DOHH2 (cell line): ENCODE measurements around the gene PEX26.

ENCODE experiments used
- H3F3A ChIP-seq: fragments of 200-600 bp; sonication (generic), shearing (Covaris generic); 2 replicates; pipeline ENCODE4 v1.6.0; 2016; ENCODE audit warnings: antibody characterized with exemption, mild to moderate bottlenecking; ENCODE audit not compliant: control insufficient read depth, insufficient read depth
- H3K27ac ChIP-seq: fragments of 200-600 bp; sonication (generic); 2 replicates; pipeline ENCODE4 v1.5.1; 2014; ENCODE audit warnings: low read depth, mild to moderate bottlenecking, low read length, moderate library complexity
- H3K27me3 ChIP-seq: fragments of 200-600 bp; sonication (generic); 2 replicates; pipeline ENCODE4 v1.6.1; 2014; ENCODE audit warnings: mild to moderate bottlenecking, low read length, mixed read lengths; ENCODE audit not compliant: control insufficient read depth
- H3K36me3 ChIP-seq: fragments of 200-600 bp; sonication (generic); 2 replicates; pipeline ENCODE4 v1.6.1; 2014; ENCODE audit warnings: mild to moderate bottlenecking, low read length, moderate library complexity, mixed read lengths; ENCODE audit not compliant: control insufficient read depth
- H3K4me1 ChIP-seq: fragments of 200-600 bp; sonication (generic); 2 replicates; pipeline ENCODE4 v1.6.1; 2014; ENCODE audit warnings: mild to moderate bottlenecking, low read length, mixed read lengths; ENCODE audit not compliant: control insufficient read depth
- H3K4me2 ChIP-seq: fragments of 200-600 bp; sonication (generic); 2 replicates; pipeline ENCODE4 v1.6.0; 2014; ENCODE audit warnings: mild to moderate bottlenecking, low read length, moderate library complexity
- H3K4me3 ChIP-seq: fragments of 200-600 bp; sonication (generic); 2 replicates; pipeline ENCODE4 v1.5.1; 2014; ENCODE audit warnings: mild to moderate bottlenecking, low read length, mixed read lengths
- H3K79me2 ChIP-seq: fragments of 200-600 bp; sonication (generic); 2 replicates; pipeline ENCODE4 v1.6.1; 2014; ENCODE audit warnings: mild to moderate bottlenecking, low read length, mixed read lengths; ENCODE audit not compliant: control insufficient read depth
- H3K9me2 ChIP-seq: fragments of 200-600 bp; sonication (generic); replicated peaks from 2 replicates; pipeline ENCODE4 v1.6.1; 2014; ENCODE audit warnings: mild to moderate bottlenecking, low read length, mixed read lengths; ENCODE audit not compliant: control insufficient read depth
- H3K9me3 ChIP-seq: fragments of 200-600 bp; sonication (generic); 2 replicates; pipeline ENCODE4 v1.6.1; 2014; ENCODE audit warnings: antibody characterized with exemption, low read length, mixed read lengths; ENCODE audit not compliant: control insufficient read depth, insufficient read depth
- H4K20me1 ChIP-seq: fragments of 200-600 bp; sonication (generic); 2 replicates; pipeline ENCODE4 v1.6.0; 2014; ENCODE audit warnings: low read depth, mild to moderate bottlenecking, antibody characterized with exemption, low read length, moderate library complexity; ENCODE audit not compliant: control insufficient read depth, insufficient read depth
- EZH2phosphoT487 ChIP-seq: fragments of 200-600 bp; sonication (generic); IDR thresholded peaks from 2 replicates; pipeline ENCODE4 v1.6.1; 2017; ENCODE audit warnings: borderline replicate concordance, mild to moderate bottlenecking, antibody characterized with exemption, low read length, moderate library complexity, mixed read lengths
- TF ChIP-seq, protein P1 (sequence below): fragments of 200-600 bp; sonication (generic); IDR thresholded peaks from one replicate; pipeline ENCODE4 v1.5.1; 2014; ENCODE audit warnings: antibody characterized with exemption, mild to moderate bottlenecking, low read depth, low read length; ENCODE audit not compliant: poor library complexity, severe bottlenecking

Gene PEX26

DNA sequence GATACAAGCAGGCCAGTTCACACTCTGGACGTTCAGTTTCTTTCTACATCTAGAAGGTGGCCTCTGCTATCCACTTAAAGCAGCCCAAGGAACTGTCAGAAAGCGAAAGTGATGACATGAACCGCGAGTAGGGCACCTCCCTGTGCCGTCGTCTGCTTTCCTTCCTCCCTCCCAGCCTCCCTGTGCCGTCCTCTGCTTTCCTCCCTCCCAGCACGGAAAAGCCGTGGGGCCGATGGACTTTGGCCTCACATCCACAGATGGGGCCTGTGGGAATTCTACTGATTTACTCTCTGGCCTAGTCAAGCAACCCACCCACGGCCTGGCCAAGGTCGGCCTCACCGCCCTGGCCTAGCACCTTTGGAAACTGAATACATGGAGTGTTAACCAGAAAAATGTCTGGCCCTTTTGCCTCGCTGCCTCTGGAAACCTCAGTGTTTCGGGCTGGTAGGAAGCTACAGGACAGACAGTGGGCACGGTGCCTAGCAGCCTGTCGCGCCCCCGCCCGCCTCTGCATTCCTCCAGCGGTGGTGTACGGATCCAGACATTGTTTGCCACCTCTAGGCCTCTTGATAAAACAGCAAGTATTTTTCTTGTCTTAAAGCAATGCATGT lies 14.2 kb downstream of the PEX26 start:
- H3K4me3 ChIP-seq = no peak overlapping the region

DNA sequence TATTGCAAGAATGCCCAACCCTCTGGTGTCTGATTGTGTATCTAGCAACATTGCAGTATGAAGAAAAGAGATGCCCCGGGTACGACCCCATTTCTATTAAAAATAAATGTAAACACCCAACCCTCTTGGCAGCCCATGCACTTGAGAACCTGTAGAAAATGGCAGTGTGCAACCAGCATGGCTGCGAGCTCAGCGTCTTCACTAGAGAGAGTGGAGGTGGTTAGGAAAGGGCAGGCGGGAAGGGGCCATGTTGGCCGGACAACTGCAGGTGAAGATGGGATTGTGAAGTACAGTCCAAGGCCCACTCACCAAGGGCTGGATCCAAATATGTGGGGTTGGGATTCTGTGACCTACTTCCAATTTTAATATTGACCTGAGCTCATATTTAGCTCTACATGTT lies 15.9 kb downstream of the PEX26 start:
- Histone ChIP-seq H3K4me1 (no peaks in the 10 kb centered on the region), H3K4me2 (no peak overlapping the region), H3K27ac (no peak overlapping the region), H3K4me3 (no peak overlapping the region), H4K20me1 (no peaks in the 10 kb centered on the region), H3K27me3 (no peaks in the 10 kb centered on the region), H3K9me2 (no peaks in the 10 kb centered on the region), H3K36me3 (peaks cover 31% of the 10 kb centered on the region), H3K9me3 (no peaks in the 10 kb centered on the region), H3F3A (no peaks in the 10 kb centered on the region), H3K79me2 (no peaks in the 10 kb centered on the region)
- no peak for TF ChIP-seq EZH2phosphoT487
- TF ChIP-seq, protein P1, sequence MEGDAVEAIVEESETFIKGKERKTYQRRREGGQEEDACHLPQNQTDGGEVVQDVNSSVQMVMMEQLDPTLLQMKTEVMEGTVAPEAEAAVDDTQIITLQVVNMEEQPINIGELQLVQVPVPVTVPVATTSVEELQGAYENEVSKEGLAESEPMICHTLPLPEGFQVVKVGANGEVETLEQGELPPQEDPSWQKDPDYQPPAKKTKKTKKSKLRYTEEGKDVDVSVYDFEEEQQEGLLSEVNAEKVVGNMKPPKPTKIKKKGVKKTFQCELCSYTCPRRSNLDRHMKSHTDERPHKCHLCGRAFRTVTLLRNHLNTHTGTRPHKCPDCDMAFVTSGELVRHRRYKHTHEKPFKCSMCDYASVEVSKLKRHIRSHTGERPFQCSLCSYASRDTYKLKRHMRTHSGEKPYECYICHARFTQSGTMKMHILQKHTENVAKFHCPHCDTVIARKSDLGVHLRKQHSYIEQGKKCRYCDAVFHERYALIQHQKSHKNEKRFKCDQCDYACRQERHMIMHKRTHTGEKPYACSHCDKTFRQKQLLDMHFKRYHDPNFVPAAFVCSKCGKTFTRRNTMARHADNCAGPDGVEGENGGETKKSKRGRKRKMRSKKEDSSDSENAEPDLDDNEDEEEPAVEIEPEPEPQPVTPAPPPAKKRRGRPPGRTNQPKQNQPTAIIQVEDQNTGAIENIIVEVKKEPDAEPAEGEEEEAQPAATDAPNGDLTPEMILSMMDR = no peak

More for the DNA sequence above, 14.2 kb downstream of the PEX26 start:
- H4K20me1 ChIP-seq = no peaks in the 10 kb centered on the region
- H3K79me2 ChIP-seq = no peaks in the 10 kb centered on the region
- H3K4me1 ChIP-seq = no peaks in the 10 kb centered on the region
- H3F3A ChIP-seq = no peaks in the 10 kb centered on the region
- no peak overlapping the region for H3K4me2 ChIP-seq
- TF ChIP-seq, protein P1 = no peak
- TF ChIP-seq EZH2phosphoT487 = no peak
- no peaks in the 10 kb centered on the region for H3K9me2 ChIP-seq
- H3K9me3 ChIP-seq = no peaks in the 10 kb centered on the region
- H3K27me3 ChIP-seq = no peaks in the 10 kb centered on the region
- no peak overlapping the region for H3K27ac ChIP-seq
- H3K36me3 ChIP-seq = peaks cover 47% of the 10 kb centered on the region

DNA sequence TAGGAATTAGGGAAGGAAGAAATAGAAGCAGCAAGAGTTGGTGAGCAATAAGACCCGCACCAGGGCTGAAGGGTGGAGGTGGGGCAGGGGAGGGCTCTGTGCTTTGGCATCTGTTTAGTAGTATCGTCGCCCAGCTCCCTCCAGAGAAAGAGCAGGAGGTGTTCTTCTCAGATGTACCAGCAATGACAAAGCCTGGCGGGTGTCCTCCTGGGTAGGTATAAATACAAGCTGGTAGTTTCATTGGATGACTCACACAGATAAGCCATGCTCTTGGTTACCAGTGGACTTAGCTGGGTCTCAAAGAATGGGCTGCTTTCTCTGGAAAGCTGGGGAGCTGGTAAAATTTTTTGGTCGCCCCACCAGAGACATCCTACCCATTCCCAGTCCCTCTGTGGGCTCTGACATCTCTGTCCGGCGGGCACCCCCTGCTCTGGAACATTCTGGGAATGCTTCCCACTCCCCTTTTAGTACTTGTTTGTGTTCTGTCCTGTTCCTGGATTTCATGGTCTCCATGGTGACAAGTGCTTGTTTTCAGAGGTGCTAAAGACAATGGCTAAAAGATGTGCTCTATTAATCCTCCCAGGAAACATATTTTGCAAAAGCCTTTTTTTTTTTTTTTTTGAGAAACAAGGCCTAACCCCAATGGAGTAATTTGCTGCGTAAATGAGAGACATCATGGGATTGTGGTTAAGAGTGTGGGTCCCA lies 17.5 kb downstream of the PEX26 start:
- Histone ChIP-seq H3K4me3 (no peak overlapping the region), H3K4me2 (no peak overlapping the region), H3F3A (no peaks in the 10 kb centered on the region), H3K27me3 (no peaks in the 10 kb centered on the region), H3K36me3 (peaks cover 21% of the 10 kb centered on the region), H3K79me2 (no peaks in the 10 kb centered on the region), H3K9me3 (no peaks in the 10 kb centered on the region), H4K20me1 (no peaks in the 10 kb centered on the region), H3K27ac (no peak overlapping the region), H3K4me1 (no peaks in the 10 kb centered on the region), H3K9me2 (no peaks in the 10 kb centered on the region)
- TF ChIP-seq EZH2phosphoT487 = no peak
- TF ChIP-seq, protein P1 = no peak
